Lung microvascular endothelial cell (primary cell): ENCODE results near the gene LPCAT1. TPM values are rescaled to one million over a fixed set of nuclear protein-coding genes. Genes with fewer than 3 reads are reported as not detected.

Experiments
- DNase-seq, 2 donors: peaks; one replicate each; pipeline versions ENCODE4 v3.0.0 to v3.0.0-alpha.2; 2010; ENCODE audit warnings: low read depth in 2 of 2
- total RNA-seq: library from RNA; depleted of rRNA; stranded (reverse); fragments of >200 nt; gene quantifications from 2 replicates; pipeline ENCODE4 v1.2.1, GENCODE V29; 2014

The LPCAT1 gene
- total RNA-seq, 1 donor from 2014 or later = 26.2 TPM

DNA sequence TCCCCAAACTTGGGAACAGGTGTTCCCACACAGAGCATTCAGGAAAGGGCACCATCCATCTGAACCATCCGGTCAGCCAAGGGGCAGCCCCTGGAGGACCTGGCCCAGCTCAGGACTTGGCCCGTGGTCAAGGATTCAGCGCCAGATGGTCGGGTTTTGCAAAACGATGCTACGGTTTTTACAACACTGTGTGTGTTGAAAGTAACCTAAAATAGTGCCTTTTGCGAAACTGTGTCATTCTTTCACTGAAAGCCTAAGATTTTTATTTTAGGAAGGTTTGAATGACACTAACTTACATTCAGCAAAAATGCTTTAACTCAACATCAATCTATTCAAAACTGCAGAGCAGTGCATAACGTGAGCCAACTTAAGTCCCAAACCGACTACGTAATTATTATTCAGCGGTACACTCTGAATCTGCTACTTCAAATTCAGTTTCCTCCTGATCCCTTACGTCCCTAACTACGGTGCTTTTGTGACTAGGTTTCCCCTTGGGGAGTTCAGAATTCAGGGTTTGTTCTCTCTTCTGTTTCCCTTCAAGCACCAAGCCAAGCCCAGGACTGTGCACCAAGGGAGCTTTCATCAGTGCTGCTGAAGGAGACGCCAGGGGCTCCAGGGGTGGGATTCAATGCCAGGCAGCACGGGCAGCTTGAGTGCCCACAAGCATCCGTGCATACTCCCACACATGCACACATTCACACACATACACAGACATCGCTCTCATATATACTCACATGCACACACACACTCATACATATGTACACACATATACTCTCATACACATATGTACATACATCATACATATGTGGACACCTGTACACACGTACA, 25.8 kb downstream of the LPCAT1 start:
- DNase-seq = no peak

DNA sequence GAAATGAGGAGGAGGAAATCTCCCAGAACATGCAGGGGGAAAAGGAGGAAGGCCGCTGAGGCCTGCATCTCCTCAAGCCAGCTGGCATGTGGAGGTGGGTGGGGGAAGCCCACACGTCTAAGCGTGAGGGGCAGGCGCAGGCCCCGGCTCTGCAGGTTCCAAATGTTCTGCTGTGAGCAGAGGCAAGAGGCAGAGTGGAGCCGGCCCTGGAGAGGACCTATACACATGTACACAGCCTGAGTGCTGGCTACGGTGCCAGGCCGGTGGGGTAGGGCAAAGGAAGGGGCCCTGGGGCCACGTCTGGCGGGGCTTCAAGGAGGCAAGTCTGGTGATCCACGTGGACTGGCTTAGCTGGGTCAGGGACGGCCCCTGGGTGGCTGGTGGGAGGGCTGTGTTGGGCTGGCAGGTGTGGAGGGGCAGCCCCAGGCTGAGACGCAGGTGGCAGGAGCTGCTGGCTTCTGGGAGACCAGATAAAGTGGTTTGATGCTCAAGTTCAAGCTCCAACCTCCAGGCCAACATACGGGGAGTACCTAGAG, 26.4 kb downstream of the LPCAT1 start:
- no peak for DNase-seq

DNA sequence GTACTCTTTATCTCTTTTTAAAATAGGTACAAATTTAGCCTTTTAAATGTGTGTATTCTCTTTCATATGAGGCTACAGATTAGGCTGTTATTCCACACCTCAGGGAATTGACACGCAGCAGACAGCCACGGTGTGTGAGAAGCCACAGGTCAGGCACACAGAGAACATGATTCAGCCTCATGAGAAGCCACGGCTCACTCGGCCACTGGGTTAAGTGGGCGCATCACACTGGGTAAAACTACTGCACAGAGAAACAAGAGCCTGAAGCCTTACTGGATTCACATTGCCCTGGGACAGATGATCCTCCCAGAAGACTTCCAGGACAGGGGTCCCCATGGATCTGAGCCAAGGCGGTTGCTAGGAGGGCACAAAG, 28.2 kb downstream of the LPCAT1 start:
- DNase-seq = no peak

DNA sequence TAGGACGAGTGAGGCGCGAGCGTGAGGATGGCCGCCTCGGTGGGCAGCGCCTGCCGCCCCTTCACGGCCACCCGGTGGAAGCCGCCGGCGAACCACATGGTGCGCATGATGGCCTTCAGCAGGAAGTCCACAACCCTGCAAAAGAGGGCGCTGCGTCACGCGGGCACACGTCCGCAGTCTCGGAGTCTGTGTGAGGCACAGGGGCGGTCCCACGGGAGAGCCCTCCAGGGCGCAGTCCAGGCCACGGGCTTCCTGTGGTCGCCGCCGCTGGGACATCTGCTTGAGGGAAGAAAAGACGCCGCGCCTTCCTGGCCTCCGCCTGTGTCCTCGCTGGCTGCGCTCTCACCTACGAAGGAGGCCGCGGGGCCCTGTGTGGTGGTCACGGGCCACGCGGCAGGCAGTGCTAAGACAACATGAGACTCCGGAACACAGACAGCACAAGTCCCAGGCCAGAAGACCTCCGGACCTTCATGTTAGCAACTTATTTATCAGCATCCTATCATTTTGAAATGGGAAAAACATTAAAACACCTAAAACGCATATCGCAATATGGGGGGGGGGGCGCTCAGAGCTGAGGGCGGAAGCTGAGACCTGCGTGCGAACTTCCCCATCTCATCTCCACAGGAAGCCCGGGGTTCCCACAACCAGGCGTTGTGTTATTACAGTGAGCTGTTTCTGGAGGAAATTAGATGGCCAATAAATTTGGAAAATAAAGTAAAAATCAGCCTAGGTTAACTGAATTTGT, 28.8 kb downstream of the LPCAT1 start:
- no peak for DNase-seq

DNA sequence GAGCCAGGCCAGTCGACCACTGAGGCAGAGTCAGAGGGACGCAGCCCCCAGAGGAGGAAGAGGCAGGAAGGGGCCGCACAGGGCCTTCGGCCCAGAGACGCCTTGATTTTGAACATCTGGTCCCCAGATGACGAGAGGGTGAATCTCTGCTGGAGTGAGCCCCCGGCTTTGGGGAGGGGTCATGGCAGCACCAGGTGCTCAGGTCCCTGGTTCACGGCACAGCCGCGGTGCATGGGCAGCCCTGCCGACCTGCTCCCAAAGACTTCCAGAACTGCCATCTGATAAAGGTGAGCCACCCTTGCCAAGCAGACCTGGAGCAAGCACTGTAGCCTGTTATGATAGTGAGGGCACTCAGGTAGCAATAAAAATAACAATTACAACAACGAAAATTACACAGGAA, 29.8 kb downstream of the LPCAT1 start:
- no peak for DNase-seq

DNA sequence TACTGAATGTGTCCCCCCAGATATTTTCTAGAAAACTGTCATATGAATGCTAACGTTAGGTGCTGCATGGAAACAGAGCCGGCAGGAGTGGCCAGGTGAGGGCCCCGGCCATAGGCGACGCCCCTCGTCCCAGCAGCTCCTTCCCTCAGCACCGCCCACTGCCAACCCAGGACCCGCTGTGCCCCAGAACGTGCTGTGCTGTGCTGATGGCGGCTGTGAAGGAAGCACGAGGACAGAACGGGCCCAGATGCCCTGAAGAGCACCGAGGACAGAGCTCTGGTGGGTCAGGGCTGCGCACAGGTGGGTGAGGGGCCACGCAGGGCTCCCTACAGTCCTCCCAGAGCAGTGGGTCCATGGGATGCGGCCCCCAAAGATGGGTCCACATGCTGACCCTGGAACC, 30.3 kb downstream of the LPCAT1 start:
- no peak for DNase-seq

DNA sequence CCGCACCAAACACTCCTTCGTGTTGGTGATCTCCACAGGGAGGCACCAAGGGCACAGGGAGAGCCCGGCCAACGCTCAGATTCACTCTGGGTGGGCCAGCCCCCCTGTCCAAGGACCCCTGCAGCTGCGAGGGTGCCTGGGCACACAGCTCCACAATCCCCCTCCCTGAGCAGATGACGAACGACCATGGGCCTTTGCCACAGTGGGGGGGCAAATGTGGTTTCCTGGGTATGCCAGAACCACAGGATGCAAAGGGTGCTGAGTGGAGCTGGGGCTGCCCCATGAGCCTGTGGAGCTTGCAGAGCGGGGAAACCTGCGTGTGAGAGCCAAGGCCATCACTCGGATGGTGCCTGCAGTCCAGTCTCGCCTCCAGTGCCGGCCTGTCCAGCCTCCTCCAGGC, 31.0 kb downstream of the LPCAT1 start:
- no peak for DNase-seq

DNA sequence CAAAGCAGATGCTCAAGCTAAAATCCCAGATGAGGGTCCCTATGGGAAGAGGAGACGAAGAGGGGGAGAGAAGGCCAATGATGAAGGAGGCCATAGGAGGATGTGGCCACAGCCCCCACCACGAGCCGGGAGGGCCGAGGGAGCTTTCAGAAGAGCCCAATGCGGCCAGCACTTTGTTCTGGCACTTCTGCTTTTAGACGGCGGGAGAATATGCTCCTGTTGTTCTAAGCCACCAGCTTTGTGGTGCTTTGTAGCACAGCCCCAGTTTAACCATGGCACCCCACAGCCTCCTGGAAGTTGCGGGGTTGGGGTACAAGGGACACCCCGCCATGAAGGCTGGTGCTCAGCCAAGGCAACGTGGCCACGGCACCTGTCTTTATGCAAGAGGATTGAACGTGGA, 33.4 kb downstream of the LPCAT1 start:
- no peak for DNase-seq

DNA sequence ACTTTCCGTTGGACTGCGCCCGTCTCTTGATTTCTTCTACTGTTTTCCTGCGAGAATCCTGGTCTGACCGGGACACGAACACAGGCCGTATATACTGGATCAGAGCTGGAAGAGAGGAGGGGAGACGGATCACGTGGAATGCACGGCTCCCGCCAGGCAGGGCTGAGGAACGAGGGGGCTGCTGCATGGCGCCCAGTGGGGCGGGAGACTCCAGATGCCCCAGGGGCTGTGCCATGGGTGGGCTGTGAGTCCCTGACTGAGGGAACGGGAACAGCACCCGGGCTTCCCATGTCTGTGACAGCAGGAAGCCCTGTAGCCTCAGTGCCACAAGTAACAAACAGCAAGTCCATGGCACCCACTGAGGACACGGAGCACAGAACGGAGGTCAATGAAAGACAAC, 34.0 kb downstream of the LPCAT1 start:
- DNase-seq = no peak

DNA sequence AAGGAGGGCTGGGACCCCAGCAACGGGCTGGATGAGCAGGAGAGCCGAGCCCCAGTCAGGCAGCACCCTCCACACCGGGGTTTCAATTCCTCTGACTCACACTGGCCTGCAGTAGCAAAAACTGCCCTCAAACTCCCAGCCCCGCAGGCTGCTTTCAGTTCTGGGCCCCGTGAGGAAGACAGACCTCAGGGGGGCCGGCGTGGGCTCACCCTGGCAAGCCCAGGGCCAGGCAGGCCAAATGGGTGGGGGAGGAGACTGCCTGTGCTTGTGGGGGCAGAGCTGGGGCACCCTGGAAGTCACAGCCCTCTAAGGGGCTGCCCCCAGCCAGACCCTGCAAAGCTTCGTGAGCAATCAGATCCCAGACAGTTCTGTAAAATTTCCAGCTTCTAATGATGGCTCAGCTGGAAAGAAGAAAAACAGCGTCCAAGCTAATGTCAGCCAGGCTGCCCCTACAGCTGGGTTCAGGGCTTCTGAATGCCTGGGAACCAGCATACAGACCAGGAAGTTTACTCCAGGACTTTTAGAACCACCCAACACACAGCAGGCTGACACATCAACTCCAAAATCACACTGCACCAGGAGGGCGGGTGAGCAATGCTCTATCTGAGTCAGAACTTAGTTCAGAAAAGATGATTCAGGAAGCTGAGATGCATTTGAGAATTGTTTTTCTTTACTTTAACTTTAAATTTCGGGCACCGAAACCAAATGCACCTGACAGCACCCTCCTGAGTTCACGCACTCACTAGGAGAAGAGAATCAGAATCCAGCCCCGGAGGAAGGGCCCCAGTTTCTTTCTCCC, 34.7 kb downstream of the LPCAT1 start:
- peak in 1 of 2 donors; percentile 78 for DNase-seq

DNA sequence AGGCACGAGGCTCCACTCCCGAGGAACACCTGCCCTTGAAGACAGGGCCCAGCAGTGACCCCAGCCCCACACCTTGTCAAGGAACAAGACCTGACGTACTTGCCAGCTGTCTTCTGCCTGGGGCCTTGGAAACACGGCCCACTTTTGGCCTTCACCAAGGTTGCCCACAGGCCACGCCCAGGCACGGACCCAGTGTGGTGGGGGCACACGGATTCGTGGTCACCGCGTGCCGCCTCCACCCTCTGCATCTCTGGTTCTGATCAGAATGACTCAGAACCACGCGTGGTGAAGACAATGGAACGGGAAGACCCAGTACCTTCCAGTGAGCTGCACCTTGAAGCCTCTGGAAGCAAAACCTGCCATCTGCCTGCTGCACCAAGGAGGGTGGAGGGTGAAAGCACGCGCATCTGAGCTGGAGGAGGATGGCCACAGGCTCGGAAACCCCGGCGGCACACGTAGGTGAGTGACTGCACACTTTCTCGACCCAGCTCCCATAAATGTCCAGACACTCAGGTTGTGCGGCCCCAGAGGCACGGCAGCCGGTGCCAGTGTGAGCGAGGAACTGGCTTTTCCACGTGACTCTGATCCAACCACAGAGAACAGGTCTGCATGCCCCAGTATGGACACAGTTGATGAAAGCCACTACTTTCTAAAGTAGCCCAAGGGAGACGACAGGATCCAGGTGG, 36.5 kb downstream of the LPCAT1 start:
- no peak for DNase-seq

DNA sequence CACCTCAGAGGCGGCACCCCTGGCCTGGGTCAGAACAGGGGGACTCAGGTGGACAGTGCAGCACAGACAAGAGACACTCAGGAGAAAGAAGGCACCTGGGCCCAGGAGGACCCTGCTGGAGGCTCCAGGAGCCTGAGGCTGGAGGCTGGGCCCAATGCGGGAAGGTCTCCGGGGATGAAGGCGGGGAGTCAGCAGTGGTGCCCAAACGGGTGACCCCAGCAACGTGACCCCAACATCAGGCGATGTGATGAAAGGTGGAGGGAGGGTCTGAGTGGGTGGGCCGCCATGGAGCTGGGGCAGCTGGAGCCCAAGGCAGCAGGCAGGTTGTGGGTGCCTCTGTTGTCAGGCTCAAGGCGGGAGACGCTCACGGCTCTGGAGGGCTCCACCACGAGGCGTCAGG, 37.5 kb downstream of the LPCAT1 start:
- no peak for DNase-seq

DNA sequence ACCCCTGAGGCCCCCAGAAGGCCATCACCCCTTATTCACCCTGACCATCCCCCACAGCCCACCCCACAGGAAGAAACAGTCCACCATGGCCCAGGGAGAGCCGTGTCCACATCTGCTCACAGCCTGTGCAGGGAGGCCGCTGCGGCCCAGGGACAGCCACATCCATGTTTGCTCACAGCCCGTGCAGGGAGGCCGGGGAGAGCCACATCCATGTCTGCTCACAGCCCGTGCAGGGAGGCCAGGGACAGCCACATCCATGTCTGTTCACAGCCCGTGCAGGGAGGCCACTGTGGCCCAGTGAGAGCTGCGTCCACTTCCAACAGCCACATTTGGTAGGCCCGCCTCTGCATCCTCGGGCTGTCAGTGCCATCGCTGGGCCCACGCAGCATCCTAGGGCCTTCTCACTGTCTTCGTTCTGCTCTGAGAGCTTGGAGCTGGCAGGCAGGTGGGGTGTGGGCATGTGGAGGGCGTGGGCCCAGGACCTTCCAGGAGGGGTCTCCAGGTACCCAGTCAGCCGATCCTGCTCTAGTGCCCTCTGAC, 38.1 kb downstream of the LPCAT1 start:
- DNase-seq = no peak

DNA sequence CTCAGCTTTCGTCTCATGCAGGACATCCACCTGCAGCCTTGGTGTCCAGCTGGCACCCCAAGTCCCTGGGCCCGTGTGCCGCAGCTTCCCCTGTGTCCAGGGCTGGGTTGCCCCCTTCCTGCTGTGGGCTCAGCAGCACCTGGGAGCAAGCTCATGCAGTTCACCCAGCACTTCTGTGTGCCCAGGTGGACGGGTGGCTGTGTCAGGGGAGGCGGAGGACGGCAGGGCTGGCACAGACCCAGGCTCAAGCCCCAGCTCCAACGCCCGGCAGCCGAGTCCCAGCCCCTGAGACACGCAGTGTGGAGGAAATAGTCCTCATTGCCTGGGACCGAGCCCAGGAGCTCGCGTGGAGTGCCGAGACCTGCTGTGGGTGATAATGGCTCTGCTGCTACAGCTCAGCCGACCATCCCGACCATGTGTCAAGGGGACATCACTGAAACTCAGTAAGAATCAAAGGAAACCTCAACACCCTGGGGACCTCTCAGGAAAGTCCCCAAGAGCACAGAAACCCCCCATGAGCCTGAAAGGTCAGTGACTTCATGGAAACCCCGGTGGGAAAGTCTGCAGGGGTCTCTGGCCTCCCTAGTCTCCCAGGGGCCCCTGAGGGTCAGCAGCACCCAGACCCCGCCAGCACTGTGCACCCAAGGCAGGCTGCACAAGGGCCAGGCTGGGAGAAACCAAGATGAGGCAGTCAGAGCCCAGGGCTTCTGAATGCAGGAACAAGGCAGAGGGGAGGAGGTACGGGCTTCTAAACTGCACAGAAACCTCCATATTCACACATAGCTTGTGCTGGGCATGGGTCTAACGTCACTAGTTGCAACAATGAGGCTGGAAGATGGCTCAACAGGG, 38.8 kb downstream of the LPCAT1 start:
- DNase-seq = no peak

DNA sequence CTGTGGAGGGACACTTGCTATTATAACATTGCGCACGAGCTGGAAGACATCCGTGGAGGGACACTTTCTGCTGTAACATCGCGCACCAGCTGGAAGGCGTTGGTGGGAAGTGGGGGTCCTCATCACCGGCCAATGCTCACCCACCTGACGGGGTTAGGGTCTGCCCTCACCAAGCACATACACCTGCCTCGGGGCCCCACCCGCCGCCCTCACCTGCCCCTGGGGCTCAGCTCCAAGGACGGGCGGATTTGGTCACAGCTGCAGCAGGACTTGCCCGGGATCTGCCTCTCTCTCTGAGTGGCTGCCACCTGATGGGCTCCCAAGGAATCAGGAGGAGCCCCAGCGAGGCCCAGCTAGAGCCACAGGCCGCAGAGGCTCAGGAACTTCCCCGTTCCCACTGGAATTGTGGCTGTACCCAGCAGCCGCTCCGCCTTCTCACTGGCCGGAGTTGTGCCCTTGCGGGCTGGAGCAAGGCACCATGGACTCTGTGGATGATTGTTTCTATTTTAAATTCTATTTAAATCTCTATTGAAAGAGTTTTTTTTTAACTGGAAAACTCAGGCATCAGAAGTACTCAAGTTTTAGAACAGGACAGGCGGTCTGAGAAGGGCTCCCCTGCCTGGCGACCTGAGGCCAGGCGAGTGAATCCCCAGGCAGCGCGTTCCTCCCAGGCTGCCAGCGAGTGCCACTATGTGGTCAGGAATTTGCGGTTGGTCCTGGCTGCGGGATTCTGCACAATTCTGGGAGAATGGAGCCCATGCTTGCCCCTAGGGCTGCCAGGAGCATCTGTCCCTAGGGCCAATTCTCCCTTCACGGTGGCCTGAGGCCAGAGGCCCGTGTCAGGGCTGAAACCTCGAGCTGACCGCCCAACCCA, 39.7 kb downstream of the LPCAT1 start:
- no peak for DNase-seq

DNA sequence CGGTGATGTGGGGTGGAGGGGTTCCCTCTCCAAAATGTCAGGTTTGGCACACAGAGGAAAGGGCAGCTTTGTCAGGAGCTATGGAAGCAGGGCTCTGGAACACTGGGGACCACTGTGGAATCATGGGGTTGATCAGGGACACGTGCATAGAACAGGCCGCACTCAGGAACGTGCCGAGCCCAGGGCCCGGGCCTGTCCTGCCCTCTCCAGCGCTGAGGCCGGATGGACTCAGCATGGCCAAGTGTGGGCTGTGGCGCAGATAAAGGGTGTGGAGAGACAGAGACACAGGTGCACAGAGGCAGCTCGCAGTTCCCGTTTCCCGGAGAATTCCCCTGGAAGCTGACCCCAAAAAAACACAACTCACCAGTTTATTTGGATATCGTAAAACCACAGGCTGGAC, 40.7 kb downstream of the LPCAT1 start:
- DNase-seq = no peak

DNA sequence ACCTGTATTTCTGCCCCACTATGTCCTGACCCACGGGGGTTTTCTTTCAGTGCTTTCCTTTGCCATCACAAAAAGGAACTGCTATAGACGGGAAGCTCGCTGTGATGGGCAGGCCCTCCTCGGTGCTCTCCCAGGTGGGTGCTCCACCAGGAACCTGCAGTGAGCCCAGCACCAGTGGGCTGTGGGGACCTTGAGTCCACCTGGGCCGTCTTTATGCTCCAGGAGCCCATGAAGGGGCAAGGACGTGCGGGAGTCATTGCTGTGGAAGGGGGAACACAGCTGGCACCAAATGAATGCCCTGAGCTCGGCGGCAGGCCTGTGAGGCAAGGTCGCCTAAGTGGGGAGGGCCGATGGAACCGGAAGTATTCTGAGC, 41.8 kb downstream of the LPCAT1 start:
- DNase-seq = no peak

DNA sequence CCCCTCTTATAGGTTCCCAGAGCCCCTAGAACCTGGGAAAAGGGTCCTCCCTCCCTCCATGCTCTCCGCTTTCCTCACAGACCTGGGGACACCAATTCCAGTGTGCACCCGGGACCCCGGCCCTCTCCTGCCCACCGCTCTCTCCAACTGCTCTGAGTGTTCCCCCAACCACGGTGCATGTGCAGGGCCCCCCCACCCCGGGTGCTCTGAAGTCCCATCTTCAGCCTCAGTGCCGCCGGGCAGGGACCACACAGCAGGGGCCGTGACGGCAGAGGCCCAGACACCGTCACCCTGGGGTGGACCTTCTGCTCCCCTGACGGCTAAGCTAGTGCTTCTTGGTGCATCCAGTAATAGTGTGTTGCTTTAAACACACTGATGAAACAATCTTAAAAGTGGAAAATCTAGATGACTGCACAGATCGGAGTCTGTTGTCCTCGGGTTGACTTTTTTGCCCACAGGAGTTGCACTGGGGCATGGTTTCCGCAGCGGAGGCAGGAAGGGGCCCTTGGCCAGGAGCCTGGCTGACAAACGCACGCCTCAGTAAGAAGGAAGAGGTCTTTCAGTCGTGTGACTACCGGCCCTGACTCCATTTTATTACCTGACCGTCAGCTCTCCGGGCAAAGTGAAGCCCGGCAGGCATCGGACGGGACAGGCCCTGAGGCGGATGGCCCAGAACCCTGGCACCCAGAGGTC, 42.3 kb downstream of the LPCAT1 start:
- DNase-seq = peak in 1 of 2 donors; percentile 41

DNA sequence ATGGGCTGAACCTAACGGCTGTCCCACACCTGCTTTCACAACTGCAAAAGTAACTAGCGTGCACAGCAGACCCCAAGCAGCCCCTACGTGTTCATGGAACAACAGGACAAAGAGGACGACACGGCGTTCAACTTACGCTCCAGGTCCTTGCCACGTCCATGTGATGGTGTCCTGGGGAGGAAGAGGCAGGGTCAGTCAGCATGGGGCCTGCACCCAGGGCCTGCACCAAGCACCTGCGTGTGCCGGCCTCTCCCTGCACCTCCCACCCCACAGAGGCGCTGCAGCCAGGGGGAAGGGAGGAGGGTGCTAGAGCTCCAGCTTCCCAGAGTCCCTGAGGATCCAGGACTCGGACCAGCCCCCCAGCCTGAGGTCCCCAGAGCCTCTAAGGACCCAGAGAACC, 43.0 kb downstream of the LPCAT1 start:
- DNase-seq = no peak
